ENCODE data around the gene PEX14.

Gene PEX14

DNA sequence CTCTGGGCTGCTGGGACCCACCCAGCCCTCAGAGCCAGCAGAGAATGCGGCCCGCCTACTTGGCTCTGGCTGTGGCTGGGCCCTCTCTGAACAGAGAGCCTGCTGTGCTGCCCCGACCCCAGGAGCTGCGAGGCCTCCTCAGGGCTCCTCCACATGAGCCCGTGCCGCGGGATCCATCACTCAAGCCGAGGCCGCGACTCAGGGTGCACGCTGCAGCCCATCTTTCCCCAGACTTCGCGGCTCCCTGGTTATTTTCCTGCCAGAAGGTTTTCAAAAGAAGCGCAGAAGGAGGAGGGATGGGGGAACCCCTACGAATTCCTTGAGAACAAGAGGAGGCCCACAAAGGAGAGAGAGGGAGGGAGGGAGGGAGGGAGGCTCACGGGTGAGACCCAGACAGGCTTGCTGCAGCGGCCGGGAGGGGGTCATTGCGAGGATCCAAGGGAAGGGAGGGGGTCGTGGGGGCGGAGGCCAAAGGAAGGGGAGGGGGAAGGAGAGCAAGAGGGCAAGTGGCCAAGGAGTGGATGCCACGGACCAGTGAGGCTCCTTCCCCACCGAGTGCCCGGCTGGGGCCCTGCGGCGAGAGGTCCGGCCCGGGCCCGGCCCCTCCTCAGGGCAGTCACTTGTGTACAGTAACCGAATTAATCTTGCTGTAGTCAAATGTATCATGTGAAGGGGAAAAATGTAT is 174.9 kb downstream of the PEX14 start:
- FAIRE-seq (no peak), DNase-seq (ENCODE audit: insufficient read length, low spot score) (no peak)
- TF ChIP-seq, protein P1, sequence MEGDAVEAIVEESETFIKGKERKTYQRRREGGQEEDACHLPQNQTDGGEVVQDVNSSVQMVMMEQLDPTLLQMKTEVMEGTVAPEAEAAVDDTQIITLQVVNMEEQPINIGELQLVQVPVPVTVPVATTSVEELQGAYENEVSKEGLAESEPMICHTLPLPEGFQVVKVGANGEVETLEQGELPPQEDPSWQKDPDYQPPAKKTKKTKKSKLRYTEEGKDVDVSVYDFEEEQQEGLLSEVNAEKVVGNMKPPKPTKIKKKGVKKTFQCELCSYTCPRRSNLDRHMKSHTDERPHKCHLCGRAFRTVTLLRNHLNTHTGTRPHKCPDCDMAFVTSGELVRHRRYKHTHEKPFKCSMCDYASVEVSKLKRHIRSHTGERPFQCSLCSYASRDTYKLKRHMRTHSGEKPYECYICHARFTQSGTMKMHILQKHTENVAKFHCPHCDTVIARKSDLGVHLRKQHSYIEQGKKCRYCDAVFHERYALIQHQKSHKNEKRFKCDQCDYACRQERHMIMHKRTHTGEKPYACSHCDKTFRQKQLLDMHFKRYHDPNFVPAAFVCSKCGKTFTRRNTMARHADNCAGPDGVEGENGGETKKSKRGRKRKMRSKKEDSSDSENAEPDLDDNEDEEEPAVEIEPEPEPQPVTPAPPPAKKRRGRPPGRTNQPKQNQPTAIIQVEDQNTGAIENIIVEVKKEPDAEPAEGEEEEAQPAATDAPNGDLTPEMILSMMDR (IDR thresholded peaks at IDR 0.05; ENCODE audit: insufficient read depth, missing control alignments): no peak

DNA sequence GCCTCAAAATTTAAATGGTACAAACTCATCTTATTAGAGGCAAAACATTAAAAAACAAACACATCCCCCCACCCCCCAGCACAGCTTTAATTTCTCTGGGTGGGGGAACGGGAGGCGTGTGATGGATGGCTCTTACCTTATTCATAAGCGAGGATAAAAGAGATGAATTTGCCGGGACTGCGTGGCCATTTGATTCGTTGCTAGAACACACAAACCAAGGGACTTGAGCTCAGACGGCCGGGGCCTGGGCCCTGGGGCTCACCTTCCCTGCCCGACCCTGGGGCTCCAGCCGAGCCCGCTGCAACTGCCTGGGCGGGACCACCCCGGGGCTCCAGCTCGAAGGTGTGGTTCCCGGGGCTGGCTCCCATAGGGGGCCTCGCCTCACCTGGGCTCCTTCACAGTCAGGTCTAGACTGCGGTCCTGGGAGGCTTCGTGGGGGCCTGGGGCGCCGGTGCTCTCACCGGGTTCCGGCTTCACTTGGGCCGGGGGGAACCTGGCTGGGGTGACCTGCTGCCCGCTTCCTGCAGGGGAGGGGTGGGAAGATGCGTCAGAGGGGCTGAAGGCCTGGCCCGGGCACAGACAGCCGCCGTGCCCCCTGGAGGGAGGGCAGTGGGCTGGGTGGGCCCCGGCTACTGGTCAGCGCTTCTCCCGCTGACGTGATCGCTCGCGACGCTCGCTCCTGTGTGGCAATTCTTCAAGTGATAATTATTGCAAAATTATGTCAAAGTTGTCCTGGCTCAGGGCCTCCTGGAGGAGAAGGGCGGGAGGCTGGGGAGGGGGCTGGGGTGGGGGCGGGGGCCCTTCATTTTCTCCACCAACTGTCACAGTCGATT is 176.0 kb downstream of the PEX14 start:
- DNase-seq (ENCODE audit: insufficient read length, low spot score): no peak
- FAIRE-seq: no peak

DNA sequence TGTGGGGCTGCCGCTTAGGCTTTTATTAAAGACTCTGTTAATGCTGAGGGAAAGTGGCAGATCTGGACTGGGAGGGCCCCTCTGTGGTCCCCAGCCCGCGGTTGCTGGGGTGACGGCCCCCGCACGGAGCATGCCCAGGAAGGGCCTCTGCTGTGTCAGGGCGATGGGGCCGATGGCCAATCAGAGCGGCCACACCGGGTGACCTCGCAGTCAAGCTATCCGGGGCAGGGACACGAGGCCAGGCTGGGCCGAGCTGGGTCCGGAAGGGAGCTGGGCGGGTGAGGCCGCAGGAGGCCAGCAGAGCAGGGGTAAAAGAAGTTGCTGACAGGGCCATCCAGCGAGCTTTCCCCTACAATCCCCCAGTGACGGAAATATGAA is 176.6 kb downstream of the PEX14 start:
- no peak for FAIRE-seq
- DNase-seq (ENCODE audit: insufficient read length, low spot score): no peak
- TF ChIP-seq, protein P1 (IDR thresholded peaks at IDR 0.05; ENCODE audit: insufficient read depth, missing control alignments): no peak

More for the DNA sequence above, 176.0 kb downstream of the PEX14 start:
- TF ChIP-seq, protein P1 (IDR thresholded peaks at IDR 0.05; ENCODE audit: insufficient read depth, missing control alignments): no peak

DNA sequence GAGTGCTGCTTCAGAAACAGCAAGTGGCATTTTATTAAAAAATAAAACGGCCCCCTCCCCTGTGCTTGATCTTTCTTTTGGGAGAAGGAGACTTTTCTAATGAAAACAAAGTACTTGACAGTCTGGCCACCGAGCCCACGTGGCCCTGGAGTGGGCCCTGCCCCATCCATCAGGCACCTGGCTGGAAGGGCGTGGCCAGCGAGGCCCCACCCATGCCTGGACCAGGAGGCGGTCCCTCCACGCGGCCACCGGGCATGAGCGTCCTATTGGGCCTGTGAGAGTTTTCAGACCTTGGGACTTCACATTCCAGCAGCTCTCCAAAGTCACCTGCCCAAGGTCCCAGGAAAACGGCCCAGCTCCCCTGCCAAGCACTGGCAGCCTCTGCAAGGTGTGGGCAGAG is 177.0 kb downstream of the PEX14 start:
- no peak for FAIRE-seq
- no peak for DNase-seq (ENCODE audit: insufficient read length, low spot score)

DNA sequence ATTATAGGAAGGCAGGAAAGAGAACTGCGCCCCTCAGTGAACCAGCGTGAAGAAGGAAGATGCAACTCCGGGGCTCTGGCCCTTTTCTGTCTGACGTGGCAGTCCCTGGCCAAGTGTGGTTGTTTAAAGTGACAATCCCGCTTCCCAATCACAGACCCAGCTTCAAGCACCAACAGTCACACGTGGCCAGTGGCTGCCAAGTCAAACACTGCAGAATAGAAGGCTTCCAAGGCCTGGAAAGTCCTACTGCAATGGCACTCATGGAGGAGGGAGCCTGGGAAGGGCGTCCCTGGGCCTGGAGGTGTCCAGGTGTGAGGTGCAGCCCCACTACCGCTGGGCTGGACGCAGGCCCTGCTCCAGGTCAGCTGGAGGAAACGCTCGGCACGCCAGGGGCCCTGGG is 177.9 kb downstream of the PEX14 start:
- TF ChIP-seq, protein P1 (IDR thresholded peaks at IDR 0.05; ENCODE audit: insufficient read depth, missing control alignments): no peak
- DNase-seq (ENCODE audit: insufficient read length, low spot score) (no peak), FAIRE-seq (no peak)

More for the DNA sequence above, 177.0 kb downstream of the PEX14 start:
- TF ChIP-seq, protein P1 (IDR thresholded peaks at IDR 0.05; ENCODE audit: insufficient read depth, missing control alignments): no peak

DNA sequence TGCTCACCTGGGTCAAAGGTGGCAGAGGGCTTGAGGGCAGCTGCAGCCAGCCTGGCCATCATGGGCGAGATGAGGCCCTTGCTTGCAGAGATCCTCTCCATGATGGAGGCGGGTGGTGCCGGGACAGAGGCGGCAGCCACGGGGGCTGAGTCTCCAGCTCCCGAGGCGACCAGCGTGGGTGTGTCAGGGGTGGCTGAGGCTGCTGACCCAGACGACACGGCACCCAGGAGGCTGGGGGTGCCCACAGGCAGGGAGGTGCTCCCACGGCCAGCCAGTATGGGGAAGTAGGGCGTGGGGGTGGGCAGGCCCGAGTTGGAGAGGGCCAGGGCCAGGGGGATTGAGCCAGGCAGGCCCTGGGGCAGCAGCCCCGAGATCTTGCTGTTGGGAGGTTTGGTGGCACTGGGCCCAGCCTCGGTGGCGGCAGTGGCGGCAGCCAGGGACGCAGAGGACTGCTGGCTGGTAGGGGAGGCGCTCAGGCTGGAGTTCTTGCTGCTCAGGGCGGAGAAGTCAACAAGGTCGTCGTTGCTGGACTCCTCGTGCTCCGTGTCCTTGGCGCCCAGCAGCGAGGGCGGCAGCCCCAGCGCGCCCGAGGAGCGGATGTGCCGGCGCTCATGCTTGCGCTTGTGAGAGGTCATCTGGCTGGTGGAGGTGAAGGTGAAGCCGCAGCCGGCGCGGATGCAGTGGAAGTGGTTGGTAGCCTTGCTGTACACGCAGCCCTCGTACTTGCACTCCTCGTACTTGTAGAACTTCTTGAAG is 178.8 kb downstream of the PEX14 start:
- TF ChIP-seq, protein P1 (IDR thresholded peaks at IDR 0.05; ENCODE audit: insufficient read depth, missing control alignments): no peak
- DNase-seq (ENCODE audit: insufficient read length, low spot score) (no peak), FAIRE-seq (no peak)

Data from D721Med (cell line).